ENCODE results near the gene PTPRQ. TPM values are rescaled to one million over a fixed set of nuclear protein-coding genes. Genes with fewer than 3 reads are reported as not detected.
"Not testable (repeated sequence)": the region's sequence is repeated elsewhere in the genome, so short reads cannot be mapped to it uniquely, and the experiment has no call there.

The PTPRQ gene
- total RNA-seq, 1 experiment from 2014 or later, result not detected

GRCh38 chr12:80477521-80478145 is 33.6 kb downstream of the PTPRQ start:
- H3K4me1 ChIP-seq (ENCODE audit: low read length); H2AFZ ChIP-seq (ENCODE audit: low read length); H3K4me2 ChIP-seq (ENCODE audit: low read depth, low read length, poor library complexity, severe bottlenecking); H3K36me3 ChIP-seq (ENCODE audit: insufficient read depth, low read length); H3K27ac ChIP-seq (ENCODE audit: low read length); DNase-seq; H3K9me2 ChIP-seq (replicated peaks; ENCODE audit: insufficient read depth, low read length); H3K9ac ChIP-seq (ENCODE audit: low read length); H3K79me2 ChIP-seq (ENCODE audit: low read length); H3K9me3 ChIP-seq (ENCODE audit: low read length); H3K27me3 ChIP-seq (ENCODE audit: low read length); H4K20me1 ChIP-seq (ENCODE audit: insufficient read depth, low read depth, low read length); H3K4me3 ChIP-seq (ENCODE audit: low read length): not testable (repeated sequence)

GRCh38 chr12:80484746-80485145 is 40.7 kb downstream of the PTPRQ start:
- no peaks in the 10 kb centered on the region for H3K36me3 ChIP-seq (ENCODE audit: insufficient read depth, low read length)

GRCh38 chr12:80485222-80485987 is 41.4 kb downstream of the PTPRQ start:
- H3K27ac ChIP-seq (ENCODE audit: low read length), result no peak overlapping the region
- no peak overlapping the region for H3K9ac ChIP-seq (ENCODE audit: low read length)
- no peak for DNase-seq
- H3K9me2 ChIP-seq (replicated peaks; ENCODE audit: insufficient read depth, low read length), result no peaks in the 10 kb centered on the region
- H3K4me1 ChIP-seq (ENCODE audit: low read length), result no peaks in the 10 kb centered on the region
- H4K20me1 ChIP-seq (ENCODE audit: insufficient read depth, low read depth, low read length), result no peaks in the 10 kb centered on the region
- H3K27me3 ChIP-seq (ENCODE audit: low read length), result no peaks in the 10 kb centered on the region
- no peaks in the 10 kb centered on the region for H3K79me2 ChIP-seq (ENCODE audit: low read length)
- no peak overlapping the region for H2AFZ ChIP-seq (ENCODE audit: low read length)
- H3K4me2 ChIP-seq (ENCODE audit: low read depth, low read length, poor library complexity, severe bottlenecking), result no peak overlapping the region
- no peaks in the 10 kb centered on the region for H3K36me3 ChIP-seq (ENCODE audit: insufficient read depth, low read length)
- H3K4me3 ChIP-seq (ENCODE audit: low read length), result no peak overlapping the region
- H3K9me3 ChIP-seq (ENCODE audit: low read length), result no peaks in the 10 kb centered on the region

More at GRCh38 chr12:80484746-80485145, 40.7 kb downstream of the PTPRQ start:
- Histone ChIP-seq H3K4me1 (ENCODE audit: low read length) (no peaks in the 10 kb centered on the region), H3K4me3 (ENCODE audit: low read length) (no peak overlapping the region), H3K79me2 (ENCODE audit: low read length) (no peaks in the 10 kb centered on the region), H3K27me3 (ENCODE audit: low read length) (no peaks in the 10 kb centered on the region), H3K9me3 (ENCODE audit: low read length) (no peaks in the 10 kb centered on the region), H4K20me1 (ENCODE audit: insufficient read depth, low read depth, low read length) (no peaks in the 10 kb centered on the region), H3K27ac (ENCODE audit: low read length) (no peak overlapping the region), H3K9ac (ENCODE audit: low read length) (no peak overlapping the region), H2AFZ (ENCODE audit: low read length) (no peak overlapping the region), H3K9me2 (replicated peaks; ENCODE audit: insufficient read depth, low read length) (no peaks in the 10 kb centered on the region), H3K4me2 (ENCODE audit: low read depth, low read length, poor library complexity, severe bottlenecking) (no peak overlapping the region)
- no peak for DNase-seq

- no peaks in the 10 kb centered on the region for H3K4me1 ChIP-seq (ENCODE audit: low read length)
- no peaks in the 10 kb centered on the region for H3K9me3 ChIP-seq (ENCODE audit: low read length)
- no peak overlapping the region for H3K4me3 ChIP-seq (ENCODE audit: low read length)
- no peak overlapping the region for H3K4me2 ChIP-seq (ENCODE audit: low read depth, low read length, poor library complexity, severe bottlenecking)
- no peaks in the 10 kb centered on the region for H4K20me1 ChIP-seq (ENCODE audit: insufficient read depth, low read depth, low read length)
- no peak for DNase-seq
- no peaks in the 10 kb centered on the region for H3K79me2 ChIP-seq (ENCODE audit: low read length)
- no peaks in the 10 kb centered on the region for H3K9me2 ChIP-seq (replicated peaks; ENCODE audit: insufficient read depth, low read length)
- no peak overlapping the region for H2AFZ ChIP-seq (ENCODE audit: low read length)
- H3K27me3 ChIP-seq (ENCODE audit: low read length), result no peaks in the 10 kb centered on the region
- H3K9ac ChIP-seq (ENCODE audit: low read length), result no peak overlapping the region
- H3K27ac ChIP-seq (ENCODE audit: low read length), result no peak overlapping the region
- H3K36me3 ChIP-seq (ENCODE audit: insufficient read depth, low read length), result no peaks in the 10 kb centered on the region
These were observed 46.3 kb downstream of the PTPRQ start for GRCh38 chr12:80490329-80490728.

- Histone ChIP-seq H3K27me3 (ENCODE audit: low read length) (no peaks in the 10 kb centered on the region), H3K4me1 (ENCODE audit: low read length) (no peaks in the 10 kb centered on the region), H4K20me1 (ENCODE audit: insufficient read depth, low read depth, low read length) (no peaks in the 10 kb centered on the region), H3K9ac (ENCODE audit: low read length) (no peak overlapping the region), H3K79me2 (ENCODE audit: low read length) (no peaks in the 10 kb centered on the region), H3K27ac (ENCODE audit: low read length) (no peak overlapping the region), H3K36me3 (ENCODE audit: insufficient read depth, low read length) (no peaks in the 10 kb centered on the region), H3K4me2 (ENCODE audit: low read depth, low read length, poor library complexity, severe bottlenecking) (no peak overlapping the region), H3K9me2 (replicated peaks; ENCODE audit: insufficient read depth, low read length) (no peaks in the 10 kb centered on the region), H3K9me3 (ENCODE audit: low read length) (no peaks in the 10 kb centered on the region), H2AFZ (ENCODE audit: low read length) (no peak overlapping the region), H3K4me3 (ENCODE audit: low read length) (no peak overlapping the region)
- no peak for DNase-seq
These were observed 47.1 kb downstream of the PTPRQ start for GRCh38 chr12:80491166-80491565.

GRCh38 chr12:80493466-80493865 is 49.4 kb downstream of the PTPRQ start:
- Histone ChIP-seq H3K4me1 (ENCODE audit: low read length) (no peaks in the 10 kb centered on the region), H3K27ac (ENCODE audit: low read length) (no peak overlapping the region), H3K4me3 (ENCODE audit: low read length) (no peak overlapping the region), H3K9me2 (replicated peaks; ENCODE audit: insufficient read depth, low read length) (no peaks in the 10 kb centered on the region), H4K20me1 (ENCODE audit: insufficient read depth, low read depth, low read length) (no peaks in the 10 kb centered on the region), H3K4me2 (ENCODE audit: low read depth, low read length, poor library complexity, severe bottlenecking) (no peak overlapping the region), H3K9me3 (ENCODE audit: low read length) (no peaks in the 10 kb centered on the region), H3K27me3 (ENCODE audit: low read length) (no peaks in the 10 kb centered on the region), H3K79me2 (ENCODE audit: low read length) (no peaks in the 10 kb centered on the region), H2AFZ (ENCODE audit: low read length) (no peak overlapping the region), H3K9ac (ENCODE audit: low read length) (no peak overlapping the region), H3K36me3 (ENCODE audit: insufficient read depth, low read length) (no peaks in the 10 kb centered on the region)
- no peak for DNase-seq

GRCh38 chr12:80494836-80495235 is 50.8 kb downstream of the PTPRQ start:
- H3K9me2 ChIP-seq (replicated peaks; ENCODE audit: insufficient read depth, low read length), result no peaks in the 10 kb centered on the region
- no peaks in the 10 kb centered on the region for H3K4me1 ChIP-seq (ENCODE audit: low read length)
- no peak overlapping the region for H3K4me2 ChIP-seq (ENCODE audit: low read depth, low read length, poor library complexity, severe bottlenecking)
- no peak overlapping the region for H3K9ac ChIP-seq (ENCODE audit: low read length)
- no peaks in the 10 kb centered on the region for H3K36me3 ChIP-seq (ENCODE audit: insufficient read depth, low read length)
- H3K79me2 ChIP-seq (ENCODE audit: low read length), result no peaks in the 10 kb centered on the region
- H3K27ac ChIP-seq (ENCODE audit: low read length), result no peak overlapping the region
- H3K9me3 ChIP-seq (ENCODE audit: low read length), result no peaks in the 10 kb centered on the region
- H4K20me1 ChIP-seq (ENCODE audit: insufficient read depth, low read depth, low read length), result no peaks in the 10 kb centered on the region
- no peak overlapping the region for H3K4me3 ChIP-seq (ENCODE audit: low read length)
- H2AFZ ChIP-seq (ENCODE audit: low read length), result no peak overlapping the region
- no peaks in the 10 kb centered on the region for H3K27me3 ChIP-seq (ENCODE audit: low read length)
- DNase-seq, result no peak

- Histone ChIP-seq H3K4me3 (ENCODE audit: low read length) (no peak overlapping the region), H3K9ac (ENCODE audit: low read length) (no peak overlapping the region), H3K79me2 (ENCODE audit: low read length) (no peaks in the 10 kb centered on the region), H3K27me3 (ENCODE audit: low read length) (no peaks in the 10 kb centered on the region), H3K27ac (ENCODE audit: low read length) (no peak overlapping the region), H3K9me3 (ENCODE audit: low read length) (no peaks in the 10 kb centered on the region), H4K20me1 (ENCODE audit: insufficient read depth, low read depth, low read length) (no peaks in the 10 kb centered on the region), H3K4me2 (ENCODE audit: low read depth, low read length, poor library complexity, severe bottlenecking) (no peak overlapping the region), H2AFZ (ENCODE audit: low read length) (no peak overlapping the region), H3K9me2 (replicated peaks; ENCODE audit: insufficient read depth, low read length) (no peaks in the 10 kb centered on the region), H3K4me1 (ENCODE audit: low read length) (no peaks in the 10 kb centered on the region), H3K36me3 (ENCODE audit: insufficient read depth, low read length) (no peaks in the 10 kb centered on the region)
- DNase-seq, result no peak
These were observed 54.2 kb downstream of the PTPRQ start for GRCh38 chr12:80498059-80498728.

Data from Karpas-422 (cell line).